ENCODE results near the gene SH3PXD2A.

The SH3PXD2A gene

GRCh38 chr10:103592186-103593021 lies 263.0 kb downstream of the SH3PXD2A start:
- DNase-seq (ENCODE audit: low read depth in 4 of 4, low spot score in 1 of 4): peak in 2 of 4 experiments; percentile 11 to 31

- DNase-seq (ENCODE audit: low read depth in 4 of 4, low spot score in 1 of 4): no peak
Observed at GRCh38 chr10:103590744-103591291, 264.6 kb downstream of the SH3PXD2A start.

GRCh38 chr10:103590060-103590459 lies 265.3 kb downstream of the SH3PXD2A start:
- no peak for DNase-seq (ENCODE audit: low read depth in 4 of 4, low spot score in 1 of 4)

GRCh38 chr10:103589074-103589630 lies 266.2 kb downstream of the SH3PXD2A start:
- no peak for DNase-seq (ENCODE audit: low read depth in 4 of 4, low spot score in 1 of 4)

GRCh38 chr10:103587073-103587472 lies 268.3 kb downstream of the SH3PXD2A start:
- DNase-seq (ENCODE audit: low read depth in 4 of 4, low spot score in 1 of 4): no peak

GRCh38 chr10:103585011-103585405 lies 270.4 kb downstream of the SH3PXD2A start:
- no peak for DNase-seq (ENCODE audit: low read depth in 4 of 4, low spot score in 1 of 4)

- DNase-seq (ENCODE audit: low read depth in 4 of 4, low spot score in 1 of 4): peak in 3 of 4 experiments; percentile 33 to 50 (median 42)
Observed at GRCh38 chr10:103584216-103585010, 271.0 kb downstream of the SH3PXD2A start.

GRCh38 chr10:103583871-103584215 lies 271.5 kb downstream of the SH3PXD2A start:
- no peak for DNase-seq (ENCODE audit: low read depth in 4 of 4, low spot score in 1 of 4)

- DNase-seq (ENCODE audit: low read depth in 4 of 4, low spot score in 1 of 4): no peak
Observed at GRCh38 chr10:103582331-103583123, 272.8 kb downstream of the SH3PXD2A start.

GRCh38 chr10:103581499-103581898 lies 273.9 kb downstream of the SH3PXD2A start:
- no peak for DNase-seq (ENCODE audit: low read depth in 4 of 4, low spot score in 1 of 4)

- DNase-seq (ENCODE audit: low read depth in 4 of 4, low spot score in 1 of 4): no peak
Observed at GRCh38 chr10:103580430-103580829, 274.9 kb downstream of the SH3PXD2A start.

GRCh38 chr10:103580011-103580410 lies 275.4 kb downstream of the SH3PXD2A start:
- no peak for DNase-seq (ENCODE audit: low read depth in 4 of 4, low spot score in 1 of 4)

GRCh38 chr10:103578782-103579382 lies 276.5 kb downstream of the SH3PXD2A start:
- DNase-seq (ENCODE audit: low read depth in 4 of 4, low spot score in 1 of 4): no peak

GRCh38 chr10:103576862-103577261 lies 278.5 kb downstream of the SH3PXD2A start:
- no peak for DNase-seq (ENCODE audit: low read depth in 4 of 4, low spot score in 1 of 4)

- no peak for DNase-seq (ENCODE audit: low read depth in 4 of 4, low spot score in 1 of 4)
Observed at GRCh38 chr10:103576076-103576471, 279.3 kb downstream of the SH3PXD2A start.

- DNase-seq (ENCODE audit: low read depth in 4 of 4, low spot score in 1 of 4): no peak
Observed at GRCh38 chr10:103575416-103576075, 279.8 kb downstream of the SH3PXD2A start.

GRCh38 chr10:103574097-103575061 lies 281.0 kb downstream of the SH3PXD2A start:
- DNase-seq (ENCODE audit: low read depth in 4 of 4, low spot score in 1 of 4): no peak

- no peak for DNase-seq (ENCODE audit: low read depth in 4 of 4, low spot score in 1 of 4)
Observed at GRCh38 chr10:103573205-103573487, 282.2 kb downstream of the SH3PXD2A start.

All from stimulated activated CD4-positive, alpha-beta T cell treated with anti-CD3 and anti-CD28 coated beads, Interleukin-1b, Interleukin-23, amount 100 ng/mL, for 24 hours (primary cell).